SK-N-SH (cell line): ENCODE data around the gene FOXL2NB. TPM values are rescaled to one million over a fixed set of nuclear protein-coding genes. Genes with fewer than 3 reads are reported as not detected.

ENCODE experiments used
- CTCF ChIA-PET: fragments of 300-600, 350-600 bp; formaldehyde crosslinking; extraction: SDS; loops from one replicate; lab custom pipeline; 2021; lab: Yijun Ruan, JAX
- POLR2A ChIA-PET: fragments of 350-600 bp; sonication (Branson Sonifier 250); formaldehyde crosslinking; extraction: SDS; loops from one replicate; lab custom pipeline; 2020; ENCODE audit warnings: antibody characterized with exemption, inconsistent platforms; lab: Yijun Ruan, JAX
- DNase-seq: peaks from one replicate; pipeline ENCODE4 v3.0.0; 2012
- H2AFZ ChIP-seq: fragments of 200-600 bp; sonication (generic); 2 replicates; pipeline ENCODE4 v1.8.1; 2016; ENCODE audit warnings: antibody characterized with exemption, mild to moderate bottlenecking, low read depth
- H3F3A ChIP-seq: fragments of 200-600 bp; sonication (generic); replicated peaks from 2 replicates; pipeline ENCODE3; 2016; ENCODE audit warnings: antibody characterized with exemption, mild to moderate bottlenecking; ENCODE audit not compliant: insufficient read depth
- H3K27ac ChIP-seq, 2 experiments: fragments of 200-500 bp in 1 of 2; fragments of 200-600 bp in 1 of 2; sonication (Bioruptor generic) in 1 of 2; sonication (generic), shearing (Covaris generic) in 1 of 2; 2 replicates each; pipeline versions ENCODE4 v1.5.1 to v1.6.1; 2014 to 2016; ENCODE audit warnings: low read depth in 2 of 2, inconsistent platforms in 1 of 2, low read length in 1 of 2, mild to moderate bottlenecking in 1 of 2, mixed read lengths in 1 of 2
- H3K27me3 ChIP-seq: fragments of 200-600 bp; sonication (generic), shearing (Covaris generic); 2 replicates; pipeline ENCODE4 v1.6.1; 2016; ENCODE audit warnings: mixed run types; ENCODE audit not compliant: insufficient read depth
- H3K36me3 ChIP-seq, 2 experiments: fragments of 200-500 bp in 1 of 2; fragments of 200-600 bp in 1 of 2; sonication (Bioruptor generic) in 1 of 2; sonication (generic) in 1 of 2; replicated peaks in 1 of 2; 2 replicates each; pipeline versions ENCODE3 to v1.5.1; 2014 to 2016; ENCODE audit warnings: low read length in 1 of 2, mild to moderate bottlenecking in 1 of 2; ENCODE audit not compliant: insufficient read depth in 2 of 2, control insufficient read depth in 1 of 2
- H3K4me1 ChIP-seq, 2 experiments: fragments of 200-500 bp in 1 of 2; fragments of 200-600 bp in 1 of 2; sonication (Bioruptor generic) in 1 of 2; sonication (generic), shearing (Covaris generic) in 1 of 2; 2 replicates each; pipeline versions ENCODE4 v1.5.1 to v1.6.1; 2014 to 2016; ENCODE audit warnings: low read depth in 1 of 2, low read length in 1 of 2, mixed run types in 1 of 2; ENCODE audit not compliant: insufficient read depth in 2 of 2, control insufficient read depth in 1 of 2
- H3K4me2 ChIP-seq: fragments of 200-600 bp; sonication (generic), shearing (Covaris generic); 2 replicates; pipeline ENCODE4 v1.6.1; 2017; ENCODE audit warnings: mixed run types
- H3K4me3 ChIP-seq, 2 experiments: fragments of 200-500 bp in 1 of 2; fragments of 200-600 bp in 1 of 2; sonication (Bioruptor generic) in 1 of 2; sonication (generic), shearing (Covaris generic) in 1 of 2; 2 replicates each; pipeline versions ENCODE4 v1.5.1 to v1.8.1; 2014 to 2016; ENCODE audit warnings: low read depth in 2 of 2, inconsistent platforms in 1 of 2, low read length in 1 of 2, mild to moderate bottlenecking in 1 of 2, mixed read lengths in 1 of 2, moderate library complexity in 1 of 2
- H3K79me2 ChIP-seq: fragments of 200-600 bp; sonication (generic); 2 replicates; pipeline ENCODE4 v1.8.1; 2017; ENCODE audit warnings: mild to moderate bottlenecking; ENCODE audit not compliant: insufficient read depth
- H3K9ac ChIP-seq: fragments of 200-600 bp; sonication (generic); 2 replicates; pipeline ENCODE4 v1.6.1; 2017; ENCODE audit warnings: mixed run types
- H3K9me2 ChIP-seq: fragments of 200-600 bp; sonication (generic); 2 replicates; pipeline ENCODE4 v1.6.1; 2017; ENCODE audit warnings: mixed run types
- H3K9me3 ChIP-seq: fragments of 200-600 bp; sonication (generic); 2 replicates; pipeline ENCODE4 v1.6.1; 2017; ENCODE audit warnings: mixed run types, mild to moderate bottlenecking, moderate library complexity
- H4K20me1 ChIP-seq: fragments of 200-600 bp; sonication (generic); 2 replicates; pipeline ENCODE4 v1.6.1; 2017; ENCODE audit warnings: mild to moderate bottlenecking, mixed run types; ENCODE audit not compliant: insufficient read depth
- CTCF ChIP-seq: fragments of 200-600 bp; sonication (generic); IDR thresholded peaks from 2 replicates; pipeline ENCODE4 v1.6.1; 2017; ENCODE audit warnings: antibody characterized with exemption, mild to moderate bottlenecking, moderate library complexity
- EP300 ChIP-seq, 2 experiments: IDR thresholded peaks; 2 replicates each; pipeline versions ENCODE4 v1.4.0 to v1.6.1; 2012; ENCODE audit warnings: borderline replicate concordance in 1 of 2, low read depth in 1 of 2, low read length in 1 of 2
- FOSL2 ChIP-seq: IDR thresholded peaks from 2 replicates; pipeline ENCODE4 v1.4.0; 2012; ENCODE audit warnings: low read depth, mild to moderate bottlenecking, moderate library complexity, borderline replicate concordance
- IRF3 ChIP-seq: fragments of 150-350 bp; IDR thresholded peaks from 2 replicates; pipeline ENCODE4 v1.6.1; 2016; ENCODE audit warnings: mild to moderate bottlenecking, low read depth, low read length
- JUND ChIP-seq: IDR thresholded peaks from 2 replicates; pipeline ENCODE4 v1.4.0; 2012
- NRF1 ChIP-seq: IDR thresholded peaks from 2 replicates; pipeline ENCODE4 v1.6.1; 2012; ENCODE audit warnings: low read depth, mild to moderate bottlenecking, low read length
- RCOR1 ChIP-seq: fragments of 150-350 bp; IDR thresholded peaks from 2 replicates; pipeline ENCODE4 v1.6.1; 2017; ENCODE audit warnings: antibody characterized with exemption, low read length
- REST ChIP-seq: IDR thresholded peaks from 2 replicates; pipeline ENCODE4 v1.6.1; 2012; ENCODE audit warnings: mild to moderate bottlenecking, low read depth, low read length, moderate library complexity
- RXRA ChIP-seq: IDR thresholded peaks from 2 replicates; pipeline ENCODE4 v1.4.0; 2012; ENCODE audit warnings: low read depth, mild to moderate bottlenecking, borderline replicate concordance
- SMC3 ChIP-seq: IDR thresholded peaks from 2 replicates; pipeline ENCODE4 v1.6.1; 2012; ENCODE audit warnings: low read depth, low read length, improper control_type of control experiment
- USF1 ChIP-seq: IDR thresholded peaks from 2 replicates; pipeline ENCODE4 v1.4.0; 2012; ENCODE audit warnings: low read depth, borderline replicate concordance
- USF2 ChIP-seq: fragments of 150-350 bp; IDR thresholded peaks from 2 replicates; pipeline ENCODE4 v1.6.1; 2017; ENCODE audit warnings: antibody characterized with exemption, low read length, low read depth, borderline replicate concordance
- ZBTB33 ChIP-seq: IDR thresholded peaks from 2 replicates; pipeline ENCODE4 v1.4.0; 2012; ENCODE audit warnings: low read depth, borderline replicate concordance
- WGBS: methylation state at CpG from one replicate; pipeline ENCODE4 v1.1.6; 2017; ENCODE audit warnings: low lambda C conversion rate; 5-methylcytosine and 5-hydroxymethylcytosine counted together
- polyA plus RNA-seq, 3 experiments: library from polyadenylated mRNA; depleted of rRNA; stranded (reverse); fragments of >200 nt; gene quantifications; 2 replicates each; pipeline ENCODE4 v1.2.3, GENCODE V29; 2012

Gene FOXL2NB
- polyA plus RNA-seq, 1 of the 3 experiments (the other 2 are of a cell fraction) = not detected

- TF ChIP-seq REST = no peak
- no peak for TF ChIP-seq JUND
- TF ChIP-seq RXRA = no peak
- TF ChIP-seq SMC3 = no peak
- TF ChIP-seq FOSL2 = no peak
- TF ChIP-seq EP300 (IDR thresholded peaks at IDR 0.05; ENCODE audit: borderline replicate concordance in 1 of 2, low read depth in 1 of 2, low read length in 1 of 2) = no peak
- TF ChIP-seq CTCF = no peak
- no peak for TF ChIP-seq RCOR1
Measured at GRCh38 chr3:138935505-138935862, 11.5 kb upstream of the FOXL2NB start (continued).

GRCh38 chr3:138935863-138936740 lies 10.9 kb upstream of the FOXL2NB start:
- no peak overlapping the region for H2AFZ ChIP-seq
- no peaks in the 10 kb centered on the region for H3K9me2 ChIP-seq
- POLR2A ChIA-PET = interaction anchor here (0.6 to 0.9 kb wide), 3 partner anchors 223 to 576 kb away, joined by 3 to 4 read pairs (median 3); partner anchors contain the start of gene CEP70
- CTCF ChIA-PET = interaction anchor here (0.6 to 3.7 kb wide), 56 partner anchors 7 to 616 kb away, joined by 3 to 100 read pairs (median 4); partner anchors contain the start of genes CEP70, FOXL2 and FOXL2NB
- H3K36me3 ChIP-seq = no peaks in the 10 kb centered on the region
- 2% methylated on average over 33 of the region's 58 CpGs for WGBS
- H3K27me3 ChIP-seq = peaks cover 74% of the 10 kb centered on the region
- H3K79me2 ChIP-seq = no peaks in the 10 kb centered on the region
- H3K4me3 ChIP-seq = peak overlapping the region; percentile 39 to 52
- H3F3A ChIP-seq = no peaks in the 10 kb centered on the region
- H3K9me3 ChIP-seq = no peaks in the 10 kb centered on the region
- H3K27ac ChIP-seq = no peak overlapping the region
- peak overlapping the region; percentile 79 for H3K4me2 ChIP-seq
- H4K20me1 ChIP-seq = peaks cover 13% of the 10 kb centered on the region; the same call in 1 of the 2 replicates
- H3K4me1 ChIP-seq = peaks cover 0 to 8% of the 10 kb centered on the region in 2 experiments; a peak in 1 of 4 replicates
- DNase-seq = peak; percentile 94
- H3K9ac ChIP-seq = no peak overlapping the region
- TF ChIP-seq USF1 = peak; percentile 54; the same call in 1 of the 2 replicates
- no peak for TF ChIP-seq IRF3
- no peak for TF ChIP-seq USF2
- peak; percentile 19; the same call in 1 of the 2 replicates for TF ChIP-seq NRF1
- no peak for TF ChIP-seq RXRA
- no peak for TF ChIP-seq FOSL2
- no peak for TF ChIP-seq ZBTB33
- peak; percentile 77 for TF ChIP-seq CTCF
- TF ChIP-seq SMC3 = peak; percentile 56
